Measurements from ENCODE around the gene FMO5.

GRCh38 chr1:147207192-147207591, 17.9 kb downstream of the FMO5 start:
- TF ChIP-seq CTCF (IDR thresholded peaks at IDR 0.05) (no peak), POLR2A (IDR thresholded peaks at IDR 0.05) (no peak)

Measured in testis (tissue), 2 donors.